Spleen (tissue), 11 donors: Measurements from ENCODE around the gene DAB2IP. TPM values are rescaled to one million over a fixed set of nuclear protein-coding genes. Genes with fewer than 3 reads are reported as not detected.
A peak's percentile ranks its signal among the peaks of the same experiment; 100 is the strongest.

Experiments used
- DNase-seq: peaks from one replicate; pipeline ENCODE4 v3.0.0-alpha.2; 2020
- H3K27ac ChIP-seq, 8 donors: fragments of 200-600 bp; sonication (generic) in 7 of 8; 1 replicate in 4 of 8; 2 replicates in 4 of 8; pipeline versions ENCODE4 v1.5.0 to v1.8.0; 2016 to 2021; ENCODE audit warnings: inconsistent platforms in 4 of 8, mild to moderate bottlenecking in 4 of 8, moderate library complexity in 1 of 8
- H3K27me3 ChIP-seq, 7 donors: fragments of 200-600 bp; sonication (generic) in 6 of 7; replicated peaks in 1 of 7; 1 replicate in 4 of 7; 2 replicates in 3 of 7; pipeline versions ENCODE4 v1.5.0 to v1.8.0; 2016 to 2021; ENCODE audit warnings: inconsistent platforms in 3 of 7, mild to moderate bottlenecking in 1 of 7
- H3K36me3 ChIP-seq, 6 donors: fragments of 200-600 bp; sonication (generic) in 5 of 6; 1 replicate in 4 of 6; 2 replicates in 2 of 6; pipeline versions ENCODE4 v1.5.0 to v1.8.0; 2016 to 2021; ENCODE audit warnings: inconsistent platforms in 2 of 6
- H3K4me1 ChIP-seq, 6 donors: fragments of 200-600 bp; sonication (generic) in 5 of 6; 1 replicate in 3 of 6; 2 replicates in 3 of 6; pipeline versions ENCODE4 v1.5.0 to v1.8.0; 2016 to 2021; ENCODE audit warnings: inconsistent platforms in 3 of 6
- H3K4me3 ChIP-seq, 8 donors: fragments of 200-600 bp; sonication (generic) in 7 of 8; 1 replicate in 4 of 8; 2 replicates in 4 of 8; pipeline versions ENCODE4 v1.5.0 to v1.8.0; 2016 to 2021; ENCODE audit warnings: inconsistent platforms in 4 of 8, mild to moderate bottlenecking in 4 of 8, moderate library complexity in 2 of 8
- H3K9me3 ChIP-seq, 8 donors: fragments of 200-600 bp; sonication (generic) in 7 of 8; 1 replicate in 4 of 8; 2 replicates in 4 of 8; pipeline versions ENCODE4 v1.5.0 to v1.8.0; 2016 to 2021; ENCODE audit warnings: inconsistent platforms in 4 of 8
- CTCF ChIP-seq, 11 experiments: fragments of 200-600 bp in 7 of 11; fragments of 450-650 bp in 4 of 11; sonication (generic) in 4 of 11; IDR thresholded peaks in 8 of 11; conservative IDR thresholded peaks in 3 of 11; 1 replicate in 7 of 11; 2 replicates in 4 of 11; pipeline versions ENCODE4 v1.4.0 to v1.8.0; 2016 to 2021; ENCODE audit warnings: antibody characterized with exemption in 11 of 11, inconsistent platforms in 4 of 11, mild to moderate bottlenecking in 1 of 11
- POLR2A ChIP-seq, 3 donors: fragments of 450-650 bp; IDR thresholded peaks; one replicate each; pipeline ENCODE4 v1.5.1; 2017; ENCODE audit warnings: antibody characterized with exemption in 3 of 3, mild to moderate bottlenecking in 1 of 3
- POLR2AphosphoS5 ChIP-seq, 3 donors: sonication (generic); formaldehyde crosslinking; IDR thresholded peaks; one replicate each; pipeline ENCODE4 v1.5.1; 2017; ENCODE audit warnings: antibody characterized with exemption in 3 of 3
- WGBS, 5 donors: extraction: QIAGEN DNeasy Blood & Tissue Kit in 3 of 5; methylation state at CpG; one replicate each; pipeline versions ENCODE4 v1.1.5 to v1.1.7; 2013 to 2018; 5-methylcytosine and 5-hydroxymethylcytosine counted together
- intact Hi-C: fragments of 100-400 bp; cut with DNase I; formaldehyde crosslinking; loops from one replicate; pipeline ENCODE4 v1.15.0; 2023; ENCODE audit warnings: low total_unique reads
- polyA plus RNA-seq, 3 donors: library from polyadenylated mRNA; stranded (reverse); fragments of 200-250 nt; gene quantifications; one replicate each; pipeline ENCODE4 v1.2.1, GENCODE V29; 2013
- total RNA-seq, 7 donors: library from RNA; depleted of rRNA in 3 of 7; stranded (reverse); fragments of >200 nt in 3 of 7; fragmentation: NEBNext Ultra II Directional in 4 of 7; extraction: Animal tissue kit (Norgen Biotek cat#: 25700) in 4 of 7; gene quantifications; one replicate each; pipeline versions ENCODE4 v1.1.0 to v1.2.1, GENCODE V29; 2016 to 2021
- donor health status: healthy with polysubstance abuse.
- donor health status: DM: no; HTN: no; CAD: no; lungs with moderate emphysema.
- donor health status: DM: no; HTN: no; CAD: no.
- donor health status: Bipolar disorder and iron deficiency.
- donor health status: healthy.
- donor health status: DM: no; HTN: no; CAD: no.
- donor health status: DM: yes; HTN: yes; CAD: no.

DAB2IP gene
- total and polyA plus RNA-seq, 10 donors: 5.0 to 83.0 (median 38.1) TPM

GRCh38 chr9:121756474-121757280 is 105.2 kb downstream of the DAB2IP start:
- Histone ChIP-seq H3K27ac (peak overlapping the region in 3 of 8 donors; percentile 78 to 87 (median 85)), H3K4me1 (peaks cover 0 to 83% (median 46%) of the 10 kb centered on the region in 6 donors), H3K36me3 (peaks cover 0 to 49% (median 22%) of the 10 kb centered on the region in 6 donors), H3K9me3 (no peaks in the 10 kb centered on the region), H3K27me3 (no peaks in the 10 kb centered on the region), H3K4me3 (peak overlapping the region in 2 of 8 donors; percentile 36 to 59)
- TF ChIP-seq POLR2AphosphoS5 (IDR thresholded peaks at IDR 0.05) (peak in 1 of 3 donors; percentile 6), POLR2A (IDR thresholded peaks at IDR 0.05) (no peak)
- 68 to 76% (median 72%) methylated on average over 10 to 16 of the region's 16 CpGs for WGBS, 5 donors
- intact Hi-C loops: no loop called here
- no peak for DNase-seq

GRCh38 chr9:121757281-121757585 is 105.8 kb downstream of the DAB2IP start:
- Histone ChIP-seq H3K4me1 (peaks cover 0 to 83% (median 44%) of the 10 kb centered on the region in 6 donors), H3K27ac (peak overlapping the region in 2 of 8 donors; percentile 22 to 85), H3K9me3 (no peaks in the 10 kb centered on the region), H3K27me3 (no peaks in the 10 kb centered on the region), H3K36me3 (peaks cover 0 to 54% (median 22%) of the 10 kb centered on the region in 6 donors), H3K4me3 (peak overlapping the region in 1 of 8 donors; percentile 59)
- TF ChIP-seq POLR2AphosphoS5 (IDR thresholded peaks at IDR 0.05) (no peak), POLR2A (IDR thresholded peaks at IDR 0.05) (no peak)
- 69 to 91% (median 75%) methylated on average over 1 of the region's 1 CpG for WGBS, 5 donors
- intact Hi-C loops: no loop called here
- DNase-seq: no peak

- DNase-seq: no peak
- no peaks in the 10 kb centered on the region for H3K27me3 ChIP-seq
- peaks cover 2 to 83% (median 39%) of the 10 kb centered on the region in 6 donors for H3K4me1 ChIP-seq
- peaks cover 0 to 66% (median 22%) of the 10 kb centered on the region in 6 donors for H3K36me3 ChIP-seq
- H3K9me3 ChIP-seq: no peaks in the 10 kb centered on the region
- 69 to 79% (median 75%) methylated on average over 9 of the region's 9 CpGs for WGBS, 5 donors
- H3K27ac ChIP-seq: no peak overlapping the region
- TF ChIP-seq POLR2AphosphoS5 (IDR thresholded peaks at IDR 0.05) (no peak), CTCF (IDR thresholded peaks at IDR 0.05 in 8 of 11, conservative IDR thresholded peaks at IDR 0.05 in 3 of 11) (no peak), POLR2A (IDR thresholded peaks at IDR 0.05) (no peak)
- intact Hi-C loops: no loop called here
- no peak overlapping the region for H3K4me3 ChIP-seq
Measured at GRCh38 chr9:121758693-121759092, 107.3 kb downstream of the DAB2IP start.

GRCh38 chr9:121759996-121760395 is 108.6 kb downstream of the DAB2IP start:
- peaks cover 0 to 79% (median 22%) of the 10 kb centered on the region in 6 donors for H3K36me3 ChIP-seq
- WGBS, 5 donors: 95 to 97% (median 96%) methylated on average over 11 to 23 of the region's 23 CpGs
- H3K9me3 ChIP-seq: no peaks in the 10 kb centered on the region
- intact Hi-C loops: no loop called here
- peaks cover 14 to 84% (median 43%) of the 10 kb centered on the region in 6 donors for H3K4me1 ChIP-seq
- no peak overlapping the region for H3K27ac ChIP-seq
- TF ChIP-seq POLR2A (IDR thresholded peaks at IDR 0.05): no peak
- TF ChIP-seq POLR2AphosphoS5 (IDR thresholded peaks at IDR 0.05): no peak
- no peak for TF ChIP-seq CTCF (IDR thresholded peaks at IDR 0.05 in 8 of 11, conservative IDR thresholded peaks at IDR 0.05 in 3 of 11)
- no peak overlapping the region for H3K4me3 ChIP-seq
- no peaks in the 10 kb centered on the region for H3K27me3 ChIP-seq
- no peak for DNase-seq

DNA sequence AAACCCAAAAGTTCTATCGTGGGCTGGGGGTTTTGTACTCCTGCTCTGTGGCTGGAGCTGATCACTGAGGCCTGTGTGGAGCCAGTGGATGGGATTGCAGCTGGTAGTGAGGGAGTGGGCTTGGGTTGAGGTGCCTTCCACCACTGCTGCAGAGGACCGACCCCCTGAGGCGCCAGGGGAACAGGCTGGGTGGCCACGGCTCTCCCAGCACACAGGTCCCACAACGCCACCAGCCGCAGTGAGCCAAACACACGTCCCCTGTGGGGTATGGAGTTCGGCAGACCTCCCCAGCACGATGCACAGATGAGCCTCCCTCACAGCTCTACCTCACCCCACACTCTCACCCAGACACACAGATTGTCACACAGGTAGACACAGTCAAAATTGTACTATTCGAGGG is 109.1 kb downstream of the DAB2IP start:
- no peak for DNase-seq
- no peaks in the 10 kb centered on the region for H3K9me3 ChIP-seq
- H3K4me1 ChIP-seq: peaks cover 14 to 86% (median 46%) of the 10 kb centered on the region in 6 donors
- H3K27me3 ChIP-seq: no peaks in the 10 kb centered on the region
- no peak for TF ChIP-seq POLR2AphosphoS5 (IDR thresholded peaks at IDR 0.05)
- TF ChIP-seq POLR2A (IDR thresholded peaks at IDR 0.05): no peak
- no peak for TF ChIP-seq CTCF (IDR thresholded peaks at IDR 0.05 in 8 of 11, conservative IDR thresholded peaks at IDR 0.05 in 3 of 11)
- H3K4me3 ChIP-seq: no peak overlapping the region
- peak overlapping the region in 1 of 8 donors; percentile 14 for H3K27ac ChIP-seq
- H3K36me3 ChIP-seq: peaks cover 0 to 81% (median 22%) of the 10 kb centered on the region in 6 donors
- 85 to 96% (median 89%) methylated on average over 4 to 10 of the region's 10 CpGs for WGBS, 5 donors
- intact Hi-C loops: no loop called here
